Measurements from ENCODE around the gene CACNA1C. TPM values are rescaled to one million over a fixed set of nuclear protein-coding genes. Genes with fewer than 3 reads are reported as not detected.

Gene CACNA1C
- total RNA-seq, 1 experiment from 2014 or later = 1.1 TPM

DNA sequence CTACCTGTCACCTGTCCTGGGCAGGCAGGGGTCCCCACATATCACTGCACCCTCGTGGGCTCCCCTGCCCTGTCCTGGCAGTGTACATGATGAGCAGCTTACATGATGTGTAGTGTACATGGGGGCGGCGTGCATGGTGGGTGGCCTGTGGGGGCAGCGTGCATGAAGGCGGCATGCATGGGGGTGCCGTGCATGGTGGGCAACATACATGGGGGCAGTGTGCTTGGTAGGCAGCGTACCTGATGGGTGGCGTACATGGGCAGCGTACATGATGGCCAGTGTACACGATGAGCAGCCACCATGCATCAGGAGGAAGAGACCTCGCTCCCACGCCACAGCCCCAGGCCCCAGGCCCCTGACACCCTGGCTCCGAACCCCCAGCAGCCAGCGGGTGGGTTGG lies 266.3 kb downstream of the CACNA1C start:
- WGBS (ENCODE audit: extremely low coverage, insufficient read length, low lambda C conversion rate) = no CpG with 5 or more reads among the region's 14 CpGs
- H4K5ac ChIP-seq (ENCODE audit: insufficient read length, low read depth, low read length) = peak overlapping the region; percentile 65
- no peaks in the 10 kb centered on the region for H3K36me3 Mint-ChIP-seq (ENCODE audit: insufficient read depth in 1 of 3, low read depth in 3 of 3)
- H3K27ac Mint-ChIP-seq = no peak overlapping the region
- no peak overlapping the region for H3K9ac ChIP-seq (ENCODE audit: extremely low read depth, insufficient read length, low read length)
- H3K79me1 ChIP-seq (ENCODE audit: insufficient read depth, low read depth, low read length, poor library complexity, severe bottlenecking) = no peaks in the 10 kb centered on the region
- no peak overlapping the region for H2BK15ac ChIP-seq (ENCODE audit: low read depth, low read length)
- H3K9me3 Mint-ChIP-seq = no peaks in the 10 kb centered on the region; a peak in 2 of 5 replicates
- no peak overlapping the region for H3T11ph ChIP-seq (ENCODE audit: low read length)
- no peak overlapping the region for H3K23ac ChIP-seq (ENCODE audit: insufficient read length, low read depth, low read length)
- H3K18ac ChIP-seq (ENCODE audit: insufficient read length, low read depth, low read length) = peak overlapping the region; percentile 2
- H3K14ac ChIP-seq (ENCODE audit: insufficient read depth, low read length) = no peak overlapping the region; the same call in 1 of the 2 replicates
- no peak overlapping the region for H3K4me2 ChIP-seq (ENCODE audit: insufficient read depth, insufficient read length, low read length)
- H3K4me1 Mint-ChIP-seq = peaks cover 5 to 11% of the 10 kb centered on the region in 2 experiments
- H3K4me1 ChIP-seq (ENCODE audit: insufficient read depth, low read length) = no peaks in the 10 kb centered on the region
- H3K27me3 Mint-ChIP-seq (ENCODE audit: low read depth) = no peaks in the 10 kb centered on the region; the same call in 1 of the 2 replicates
- no peak overlapping the region for H2BK20ac ChIP-seq (ENCODE audit: low read depth, low read length, poor library complexity, severe bottlenecking)
- no peak overlapping the region for H4K8ac ChIP-seq (replicated peaks; ENCODE audit: insufficient read length, low read depth, low read length)
- H4K20me1 ChIP-seq (ENCODE audit: control insufficient read depth, insufficient read depth, insufficient read length) = no peaks in the 10 kb centered on the region
- no peak overlapping the region for H3K4ac ChIP-seq (ENCODE audit: low read depth, low read length)
- H2AFZ ChIP-seq (ENCODE audit: low read length) = no peak overlapping the region
- no peaks in the 10 kb centered on the region for H3K23me2 ChIP-seq (ENCODE audit: insufficient read length, low read depth, low read length, poor library complexity, severe bottlenecking)
- H3K27ac ChIP-seq (ENCODE audit: insufficient read length, low read depth, low read length) = no peak overlapping the region
- no peak overlapping the region for H2BK120ac ChIP-seq (ENCODE audit: low read depth, low read length, poor library complexity, severe bottlenecking)
- H3K27me3 ChIP-seq (ENCODE audit: insufficient read depth, low read length) = no peaks in the 10 kb centered on the region
- TF ChIP-seq, protein P1, sequence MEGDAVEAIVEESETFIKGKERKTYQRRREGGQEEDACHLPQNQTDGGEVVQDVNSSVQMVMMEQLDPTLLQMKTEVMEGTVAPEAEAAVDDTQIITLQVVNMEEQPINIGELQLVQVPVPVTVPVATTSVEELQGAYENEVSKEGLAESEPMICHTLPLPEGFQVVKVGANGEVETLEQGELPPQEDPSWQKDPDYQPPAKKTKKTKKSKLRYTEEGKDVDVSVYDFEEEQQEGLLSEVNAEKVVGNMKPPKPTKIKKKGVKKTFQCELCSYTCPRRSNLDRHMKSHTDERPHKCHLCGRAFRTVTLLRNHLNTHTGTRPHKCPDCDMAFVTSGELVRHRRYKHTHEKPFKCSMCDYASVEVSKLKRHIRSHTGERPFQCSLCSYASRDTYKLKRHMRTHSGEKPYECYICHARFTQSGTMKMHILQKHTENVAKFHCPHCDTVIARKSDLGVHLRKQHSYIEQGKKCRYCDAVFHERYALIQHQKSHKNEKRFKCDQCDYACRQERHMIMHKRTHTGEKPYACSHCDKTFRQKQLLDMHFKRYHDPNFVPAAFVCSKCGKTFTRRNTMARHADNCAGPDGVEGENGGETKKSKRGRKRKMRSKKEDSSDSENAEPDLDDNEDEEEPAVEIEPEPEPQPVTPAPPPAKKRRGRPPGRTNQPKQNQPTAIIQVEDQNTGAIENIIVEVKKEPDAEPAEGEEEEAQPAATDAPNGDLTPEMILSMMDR (conservative IDR thresholded peaks at IDR 0.05) = no peak
- DNase-seq = no peak
- H3K56ac ChIP-seq (ENCODE audit: insufficient read length, low read depth, low read length) = no peak overlapping the region
- H2AK5ac ChIP-seq (ENCODE audit: insufficient read length, low read length) = no peak overlapping the region
- no peaks in the 10 kb centered on the region for H3K79me2 ChIP-seq (ENCODE audit: insufficient read depth, low read length)
- H3K4me3 Mint-ChIP-seq = no peak overlapping the region
- no peak overlapping the region for H2BK12ac ChIP-seq (ENCODE audit: insufficient read length, low read depth, low read length)
- H3K9me3 ChIP-seq (ENCODE audit: control insufficient read depth, low read depth, low read length) = no peaks in the 10 kb centered on the region
- no peak overlapping the region for H4K91ac ChIP-seq (ENCODE audit: insufficient read length, low read depth, low read length)
- no peak overlapping the region for H2BK5ac ChIP-seq (ENCODE audit: insufficient read length, low read length)

All from H9 (cell line).